Measurements from ENCODE around the gene ZNF438. TPM values are rescaled to one million over a fixed set of nuclear protein-coding genes. Genes with fewer than 3 reads are reported as not detected.
"Not testable (repeated sequence)": the region's sequence is repeated elsewhere in the genome, so short reads cannot be mapped to it uniquely, and the experiment has no call there.

Gene ZNF438
- polyA plus RNA-seq, 4 donors: 7.0 to 9.1 (median 8.6) TPM

DNA sequence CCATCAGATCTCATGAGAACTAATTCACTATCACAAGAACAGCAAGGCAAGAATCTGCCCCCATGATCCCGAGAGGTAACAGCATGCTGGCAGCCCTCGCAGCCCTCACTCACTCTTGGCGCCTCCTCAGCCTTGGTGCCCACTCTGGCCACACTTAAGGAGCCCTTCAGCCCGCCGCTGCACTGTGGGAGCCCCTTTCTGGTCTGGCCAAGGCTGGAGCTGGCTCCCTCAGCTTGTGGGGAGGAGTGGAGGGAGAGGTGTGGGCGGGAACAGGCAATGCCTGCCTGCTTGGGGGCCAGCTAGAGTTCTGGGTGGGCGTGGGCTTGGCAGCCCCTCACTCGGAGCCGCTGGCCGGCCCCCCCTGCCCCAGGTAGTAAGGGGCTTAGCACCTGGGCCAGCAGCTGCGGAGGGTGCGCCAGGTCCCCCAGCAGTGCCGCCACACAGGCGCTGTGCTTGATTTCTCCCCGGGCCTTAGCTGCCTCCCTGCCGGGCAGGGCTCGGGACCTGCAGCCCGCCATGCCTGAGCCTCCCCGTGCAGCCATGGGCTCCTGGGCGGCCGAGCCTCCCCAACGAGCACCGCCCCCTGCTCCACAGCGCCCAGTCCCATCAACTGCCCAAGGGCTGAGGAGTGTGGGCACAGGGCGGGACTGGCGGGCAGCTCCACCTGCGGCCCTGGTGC is 24.0 kb upstream of the ZNF438 start:
- DNase-seq (ENCODE audit: low read depth in 4 of 4, low spot score in 3 of 4): no peak

DNA sequence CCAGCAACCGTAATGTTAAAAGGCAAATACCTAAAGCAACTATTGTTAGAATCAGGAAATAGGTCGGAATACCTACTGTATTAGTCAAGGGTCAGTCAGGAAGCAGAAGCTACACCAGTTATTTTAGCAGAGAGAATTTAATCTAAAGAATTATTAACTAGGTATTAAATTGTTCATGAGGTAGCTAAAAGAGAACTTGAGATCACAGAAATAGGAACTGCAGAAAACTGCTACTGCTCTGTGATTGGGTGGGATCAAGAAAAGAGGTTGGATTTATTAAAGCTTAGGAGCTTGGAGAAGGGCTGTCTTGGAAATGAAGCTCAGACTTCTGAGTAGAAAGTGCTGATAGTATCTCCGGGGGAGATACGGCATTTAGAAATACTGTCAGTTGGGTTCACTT is 20.0 kb upstream of the ZNF438 start:
- DNase-seq (ENCODE audit: low read depth in 4 of 4, low spot score in 3 of 4): no peak

DNA sequence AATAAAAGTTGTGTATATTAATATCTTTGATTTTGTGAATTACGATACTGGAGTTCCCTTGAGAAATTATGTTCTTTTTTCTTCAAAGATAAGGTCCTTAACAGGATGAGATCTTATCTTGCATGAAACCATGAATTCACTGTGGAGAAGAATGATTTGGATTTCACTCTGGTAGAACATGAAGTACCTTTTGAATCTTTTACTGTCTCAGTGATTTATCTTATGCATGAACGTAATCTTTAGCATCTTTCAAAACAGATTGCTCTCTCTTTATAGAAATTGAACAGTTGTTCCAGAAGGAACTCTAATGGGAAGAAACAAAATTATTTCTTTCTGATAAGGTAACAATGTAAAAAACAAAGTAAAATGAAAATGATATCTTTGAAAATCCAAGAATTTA is 11.0 kb upstream of the ZNF438 start:
- no peak for DNase-seq (ENCODE audit: low read depth in 4 of 4, low spot score in 3 of 4)

DNA sequence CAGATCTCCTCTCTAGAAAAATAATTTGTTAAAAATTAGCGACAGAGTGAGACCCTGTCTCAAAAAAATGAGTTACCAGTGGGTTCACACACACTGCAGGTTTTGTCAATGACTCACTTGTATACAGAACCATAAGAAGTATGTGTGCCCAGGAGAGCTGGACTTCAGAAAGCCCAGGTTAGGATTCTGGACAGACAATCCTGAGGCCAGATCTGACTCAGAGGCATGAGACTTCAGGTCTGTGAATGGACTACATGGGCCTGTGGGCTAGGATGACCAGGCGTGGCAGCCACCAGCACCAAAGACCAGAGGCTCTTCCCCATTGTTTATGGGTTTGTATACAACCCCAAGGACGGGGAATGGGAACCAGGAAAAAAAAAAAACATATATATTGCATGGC is 9.3 kb upstream of the ZNF438 start:
- DNase-seq (ENCODE audit: low read depth in 4 of 4, low spot score in 3 of 4): no peak

DNA sequence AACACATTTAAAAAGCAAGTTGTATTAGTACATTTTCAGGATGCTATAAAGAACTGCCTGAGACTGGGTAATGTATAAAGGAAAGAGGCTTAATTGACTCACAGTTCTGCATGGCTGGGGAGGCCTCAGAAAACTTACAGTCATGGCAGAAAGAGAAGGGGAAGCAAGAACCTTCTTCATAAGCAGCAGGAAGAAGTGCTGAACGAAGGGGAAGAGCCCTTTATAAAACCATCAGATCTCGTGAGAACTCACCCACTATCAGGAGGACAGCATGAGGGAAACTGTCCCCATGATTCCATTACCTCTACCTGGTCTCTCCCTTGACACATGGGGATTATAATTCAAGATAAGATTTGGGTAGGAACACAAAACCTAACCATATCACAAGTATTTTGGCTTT is 7.3 kb upstream of the ZNF438 start:
- DNase-seq (ENCODE audit: low read depth in 4 of 4, low spot score in 3 of 4): not testable (repeated sequence)

DNA sequence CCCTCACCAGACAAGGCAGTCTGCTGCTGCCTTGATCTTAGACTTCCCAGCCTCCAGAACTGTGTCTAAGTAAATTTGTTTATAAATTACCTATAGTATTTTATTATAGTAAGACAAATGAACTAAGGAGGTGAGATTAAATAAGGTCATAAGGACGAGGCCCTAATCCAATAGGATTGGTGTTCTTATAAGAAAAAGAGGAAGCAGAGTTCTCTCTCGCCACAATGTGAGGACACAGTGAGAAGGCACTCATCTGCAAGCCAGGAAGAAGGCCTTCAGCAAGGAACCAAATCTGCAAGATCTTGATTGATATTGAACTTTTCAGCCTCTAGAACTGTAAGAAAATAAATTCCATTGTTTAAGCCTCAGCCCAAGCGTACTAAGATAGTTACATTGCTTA is 6.1 kb upstream of the ZNF438 start:
- no peak for DNase-seq (ENCODE audit: low read depth in 4 of 4, low spot score in 3 of 4)

DNA sequence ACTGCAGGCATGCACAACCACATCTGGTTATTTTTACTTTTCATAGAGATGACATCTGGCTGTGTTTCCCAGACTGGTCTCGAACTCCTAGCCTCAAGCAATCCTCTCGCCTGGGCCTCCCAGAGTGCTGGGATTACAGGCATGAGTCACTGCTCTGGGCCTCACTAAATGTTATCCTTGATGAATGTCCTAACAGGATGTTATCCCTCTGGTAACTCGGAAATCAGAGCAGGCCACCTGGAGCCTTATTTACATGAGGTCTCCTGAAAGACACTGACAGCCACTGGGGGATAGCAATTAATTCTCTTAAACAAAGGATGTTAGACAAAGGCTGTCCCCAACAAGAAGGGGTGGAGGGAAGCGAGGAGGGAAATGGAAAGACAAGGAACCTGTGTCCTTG is 4.5 kb upstream of the ZNF438 start:
- no peak for DNase-seq (ENCODE audit: low read depth in 4 of 4, low spot score in 3 of 4)

DNA sequence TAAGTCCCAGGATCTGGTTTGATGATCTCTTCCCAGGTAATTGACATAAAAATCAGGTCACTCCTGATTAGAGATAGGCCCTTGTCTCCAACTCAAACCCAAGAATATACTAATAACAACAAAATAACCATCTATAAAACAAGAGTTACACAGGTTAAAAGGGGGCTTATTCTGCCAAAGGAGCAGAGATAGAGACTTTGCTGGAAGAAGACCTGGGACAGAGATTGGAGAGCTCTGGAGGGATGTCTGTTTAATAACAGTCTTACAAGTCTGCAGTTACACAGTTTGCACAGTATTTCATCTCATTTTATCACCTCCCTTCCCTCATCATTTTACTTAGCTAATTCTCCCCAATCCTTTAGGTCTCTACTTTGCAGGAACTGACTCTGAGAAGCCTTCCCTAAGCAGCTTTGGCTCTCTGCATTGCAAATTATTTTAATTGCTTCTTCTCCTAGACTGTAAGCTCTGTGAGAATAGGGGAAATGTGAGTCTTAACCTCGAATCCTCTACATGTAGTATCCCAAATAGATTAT is 3.7 kb upstream of the ZNF438 start:
- no peak for DNase-seq (ENCODE audit: low read depth in 4 of 4, low spot score in 3 of 4)

DNA sequence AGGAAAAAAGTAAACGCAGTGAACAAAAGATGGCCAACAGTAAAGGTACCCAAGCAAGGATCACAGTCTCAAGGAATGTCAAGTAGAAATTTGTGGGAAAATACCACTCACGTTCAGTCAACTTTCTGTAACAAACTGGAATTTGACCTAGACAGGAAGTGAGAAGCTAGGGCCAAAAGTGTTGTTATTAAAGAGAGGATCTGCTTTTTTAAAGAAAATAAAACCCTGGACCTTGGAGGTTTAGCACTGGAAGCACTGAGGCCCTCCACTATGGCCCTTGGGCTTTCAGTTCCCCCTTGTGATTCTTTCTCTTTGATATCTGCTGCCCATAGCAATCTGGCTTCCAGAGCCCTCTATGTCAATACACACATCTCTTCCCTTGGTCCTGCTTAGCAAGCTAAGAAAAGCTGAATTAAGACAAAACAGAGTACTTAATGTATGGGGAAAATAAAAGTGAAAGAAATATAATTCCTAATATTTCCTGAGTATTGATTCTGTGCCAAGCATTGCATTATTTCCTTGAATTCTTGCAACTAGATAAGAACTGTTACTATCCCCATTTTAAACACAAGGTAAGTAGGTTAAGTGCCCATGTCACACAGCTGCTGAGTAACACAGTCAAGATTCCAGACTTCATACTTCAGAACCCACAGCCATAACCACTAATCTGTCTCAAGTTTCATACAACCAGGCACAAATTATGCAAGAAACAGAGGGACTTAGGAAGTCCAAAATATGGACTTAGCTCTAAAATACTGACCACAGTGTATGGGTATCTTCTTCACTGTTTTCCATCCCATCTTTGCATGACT is 2.6 kb upstream of the ZNF438 start:
- DNase-seq (ENCODE audit: low read depth in 4 of 4, low spot score in 3 of 4): no peak

DNA sequence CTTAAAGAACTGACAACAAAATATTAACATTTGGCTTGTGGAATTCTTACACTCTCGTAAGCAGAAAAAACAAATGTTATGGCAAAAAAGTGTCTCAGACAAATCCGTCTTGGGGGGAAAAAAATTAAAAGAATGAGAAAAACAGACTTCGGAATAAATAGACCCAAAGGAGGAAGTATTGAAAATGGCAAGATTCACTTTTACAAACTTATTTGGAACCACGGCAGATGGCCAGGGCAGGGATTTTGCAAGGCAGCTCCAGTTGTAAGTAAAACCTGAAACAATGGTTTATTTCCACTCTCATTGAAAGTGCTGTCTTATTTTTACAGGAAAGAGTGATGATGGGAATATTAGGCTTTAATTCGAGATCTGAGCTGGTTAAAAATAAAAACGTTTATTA is 1.5 kb upstream of the ZNF438 start:
- DNase-seq (ENCODE audit: low read depth in 4 of 4, low spot score in 3 of 4): no peak

DNA sequence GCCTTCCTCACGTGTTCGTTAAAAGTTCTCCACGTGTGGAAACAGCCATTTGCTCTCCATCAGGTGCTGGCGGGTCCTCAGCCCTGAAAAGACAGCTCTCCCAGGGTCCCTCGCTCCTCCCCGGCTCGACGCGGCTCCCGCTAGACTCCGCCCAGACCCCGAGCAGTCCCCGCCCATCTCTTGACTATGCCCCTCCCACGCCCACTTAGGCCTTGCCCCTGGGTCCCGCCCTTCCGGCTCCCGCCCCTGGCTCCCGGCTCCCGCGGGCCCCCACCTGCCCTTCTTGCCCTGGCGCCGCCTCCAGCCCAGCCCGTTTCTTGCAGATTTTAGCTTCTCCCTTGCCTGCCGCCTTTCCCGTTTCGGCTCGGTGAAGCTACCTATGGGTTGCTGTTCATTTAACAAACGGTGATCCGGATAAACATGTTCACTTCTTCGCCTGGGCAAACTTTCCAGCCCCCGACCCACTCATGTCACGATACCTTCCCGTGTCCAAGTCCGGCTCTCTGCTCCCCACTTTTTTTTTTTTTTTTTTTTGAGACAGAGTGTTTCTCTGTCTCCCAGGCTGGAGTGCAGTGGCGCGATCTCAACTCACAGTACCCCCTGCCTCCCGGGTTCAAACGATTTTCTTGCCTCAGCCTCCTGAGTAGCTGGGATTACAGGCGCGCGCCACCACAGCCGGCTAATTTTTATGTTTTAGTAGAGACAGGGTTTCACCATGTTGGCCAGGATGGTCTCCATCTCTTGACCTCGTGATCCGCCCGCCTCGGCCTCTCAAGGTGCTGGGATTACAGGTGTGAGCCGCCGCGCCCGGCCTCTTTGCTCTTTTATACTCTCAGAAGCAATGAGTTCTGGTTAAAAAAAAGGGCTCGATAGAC is 830 bp upstream of the ZNF438 start:
- peak; percentile 87 to 90 (median 90) for DNase-seq (ENCODE audit: low read depth in 4 of 4, low spot score in 3 of 4)

DNA sequence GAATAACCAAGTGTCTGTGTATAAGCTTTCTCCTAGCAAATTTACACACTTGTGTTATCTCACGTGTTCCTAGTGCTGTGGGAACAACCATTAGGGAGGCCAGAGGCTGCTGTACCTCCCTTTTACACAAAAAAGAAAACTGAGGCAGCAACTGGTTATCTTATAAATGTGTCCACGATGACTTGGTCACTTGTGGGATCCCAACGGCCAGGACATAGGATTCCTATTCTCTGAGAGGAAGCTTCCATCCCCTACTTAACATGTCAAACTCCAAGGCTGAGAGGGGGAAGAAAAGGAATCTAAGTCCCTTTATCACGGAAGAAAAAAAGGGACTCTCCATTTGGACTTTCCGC is 484 bp downstream of the ZNF438 start:
- DNase-seq (ENCODE audit: low read depth in 4 of 4, low spot score in 3 of 4): no peak

DNA sequence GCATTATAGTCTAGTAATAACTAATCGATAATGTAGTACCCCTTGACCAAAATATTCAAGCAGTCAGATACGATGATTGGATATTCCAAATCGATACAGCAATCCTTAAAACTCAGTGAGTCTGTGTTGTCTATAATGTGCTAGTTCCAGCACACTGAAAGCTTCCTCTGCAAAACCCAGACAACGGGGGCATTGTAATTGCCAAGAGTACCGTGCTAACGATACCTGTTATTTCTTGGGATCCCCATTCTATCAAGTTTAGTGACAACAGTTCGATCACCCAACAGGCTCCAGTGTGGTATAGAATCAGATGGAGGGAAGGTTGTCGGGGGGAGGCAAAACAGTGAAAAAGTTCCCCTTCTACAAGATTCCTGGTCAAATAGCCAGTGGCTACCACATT is 865 bp downstream of the ZNF438 start:
- no peak for DNase-seq (ENCODE audit: low read depth in 4 of 4, low spot score in 3 of 4)

DNA sequence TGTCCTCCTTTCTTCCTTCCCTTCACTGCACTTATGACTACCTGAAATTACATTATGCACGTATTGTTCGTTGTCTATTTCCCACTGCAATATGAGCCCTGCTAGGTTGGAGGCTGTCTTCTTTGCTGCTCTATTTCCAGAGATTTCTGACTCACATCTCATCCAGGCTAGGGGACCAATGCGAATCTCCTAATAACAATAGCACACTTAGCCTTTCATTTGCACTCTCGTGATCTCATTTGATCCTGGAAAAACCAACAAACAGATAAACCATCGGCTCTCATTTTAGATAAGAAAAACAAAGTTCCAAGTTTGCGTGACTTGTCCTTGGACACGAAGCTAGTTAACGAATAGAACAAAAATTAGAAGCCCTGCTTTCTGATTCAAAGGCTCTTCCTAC is 1.4 kb downstream of the ZNF438 start:
- DNase-seq (ENCODE audit: low read depth in 4 of 4, low spot score in 3 of 4): no peak

DNA sequence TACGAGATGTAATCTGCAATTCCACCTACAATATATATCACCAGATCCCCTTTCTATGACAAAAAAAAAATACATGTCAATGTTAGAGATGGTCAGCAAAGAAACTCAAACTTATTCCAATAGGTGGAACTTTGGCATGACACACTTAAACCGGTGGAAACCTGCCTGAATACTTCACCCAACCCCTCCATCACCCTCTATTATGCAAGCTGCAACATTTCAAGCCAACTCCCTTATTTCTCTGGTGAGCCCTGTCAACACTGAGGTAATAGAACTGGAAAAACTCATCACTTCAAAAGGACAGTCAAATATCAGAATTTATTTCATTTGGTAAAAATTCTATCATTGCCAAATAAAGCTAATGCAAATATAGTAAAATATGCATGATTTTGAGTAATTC is 3.6 kb downstream of the ZNF438 start:
- no peak for DNase-seq (ENCODE audit: low read depth in 4 of 4, low spot score in 3 of 4)

DNA sequence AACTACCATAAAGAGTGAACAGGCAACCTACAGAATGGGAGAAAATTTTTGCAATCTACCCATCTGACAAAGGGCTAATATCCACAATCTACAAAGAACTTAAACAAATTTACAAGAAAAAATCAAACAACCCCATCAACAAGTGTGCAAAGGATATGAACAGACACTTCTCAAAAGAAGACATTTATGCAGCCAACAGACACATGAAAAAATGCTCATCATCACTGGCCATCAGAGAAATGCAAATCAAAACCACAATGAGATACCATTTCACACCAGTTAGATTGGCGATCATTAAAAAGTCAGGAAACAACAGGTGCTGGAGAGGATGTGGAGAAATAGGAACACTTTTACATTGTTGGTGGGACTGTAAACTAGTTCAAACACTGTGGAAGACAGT is 5.4 kb downstream of the ZNF438 start:
- DNase-seq (ENCODE audit: low read depth in 4 of 4, low spot score in 3 of 4): not testable (repeated sequence)

DNA sequence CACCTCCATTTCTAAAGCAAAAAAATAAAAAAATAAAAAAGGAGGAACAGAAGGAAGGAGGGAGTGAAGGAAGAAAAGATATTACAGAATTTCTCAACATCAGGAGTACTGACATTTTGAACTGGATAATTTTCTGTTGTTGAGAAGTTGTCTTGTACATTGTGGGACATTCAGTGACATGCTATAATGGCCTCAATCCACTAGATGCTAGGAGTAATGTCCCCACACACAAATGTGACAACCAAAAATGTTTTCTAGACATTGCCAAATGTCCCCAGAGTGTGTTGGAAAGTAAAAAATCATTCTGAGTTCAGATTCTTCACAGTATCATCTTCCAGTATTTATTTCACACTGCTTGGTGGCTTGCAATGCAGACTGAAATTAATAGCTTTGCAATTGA is 6.5 kb downstream of the ZNF438 start:
- no peak for DNase-seq (ENCODE audit: low read depth in 4 of 4, low spot score in 3 of 4)

DNA sequence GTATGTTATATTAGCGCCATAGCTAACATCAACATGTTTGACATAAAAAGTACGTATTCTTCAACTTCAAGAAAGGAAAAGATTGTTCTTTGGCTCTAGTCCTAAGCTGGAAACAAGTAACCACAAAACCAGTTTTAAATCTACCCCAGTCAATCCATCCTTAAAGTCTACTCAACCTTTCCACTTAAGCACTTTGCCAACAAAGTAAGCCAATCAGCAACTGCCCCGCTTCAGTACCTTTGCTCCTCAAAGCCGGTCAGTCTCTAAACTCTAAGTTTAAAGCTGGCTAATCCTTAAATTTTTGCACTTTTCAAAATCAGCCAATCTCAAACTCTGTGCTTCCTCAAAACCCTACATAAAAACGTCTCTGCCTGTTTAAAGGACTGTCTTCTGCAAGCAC is 8.1 kb downstream of the ZNF438 start:
- no peak for DNase-seq (ENCODE audit: low read depth in 4 of 4, low spot score in 3 of 4)

DNA sequence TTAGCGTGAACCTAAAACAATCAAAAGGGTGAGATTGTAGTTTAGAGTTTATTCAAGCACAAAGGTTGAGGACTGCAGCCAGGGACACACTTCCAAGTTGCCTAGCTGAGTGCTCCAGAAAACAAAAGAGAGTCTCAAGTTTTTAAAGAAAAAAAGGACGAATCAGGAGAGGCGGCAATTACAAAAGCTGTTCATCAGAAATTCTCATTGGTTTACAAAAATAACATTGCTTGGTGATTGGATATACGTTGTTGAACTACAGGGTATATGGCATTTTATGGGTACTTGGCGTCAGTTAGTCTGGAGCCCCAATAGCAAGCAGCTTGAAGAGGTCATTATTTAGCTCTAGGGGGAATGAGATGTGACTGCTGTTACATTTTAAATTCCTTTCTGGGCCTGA is 11.5 kb downstream of the ZNF438 start:
- peak in 3 of 4 donors; percentile 41 to 51 (median 48) for DNase-seq (ENCODE audit: low read depth in 4 of 4, low spot score in 3 of 4)

DNA sequence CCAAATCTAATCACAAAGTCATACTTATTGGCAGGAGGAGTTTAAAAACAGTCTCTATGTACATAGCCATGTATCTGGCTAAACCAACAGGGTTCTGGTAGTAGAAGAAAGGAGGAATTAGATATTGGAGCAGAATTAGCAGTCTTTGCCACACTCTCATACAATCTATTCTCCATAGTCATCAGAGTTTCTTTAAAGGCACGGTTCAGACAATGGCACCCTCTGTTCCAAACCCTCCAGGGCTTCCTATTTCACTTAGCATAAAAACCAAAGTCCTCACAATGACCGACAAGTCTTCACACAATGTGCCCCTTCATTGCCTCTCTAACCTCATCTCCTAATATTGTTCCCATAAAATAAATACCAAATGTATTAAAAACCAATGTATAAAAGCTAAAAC is 12.7 kb downstream of the ZNF438 start:
- no peak for DNase-seq (ENCODE audit: low read depth in 4 of 4, low spot score in 3 of 4)

DNA sequence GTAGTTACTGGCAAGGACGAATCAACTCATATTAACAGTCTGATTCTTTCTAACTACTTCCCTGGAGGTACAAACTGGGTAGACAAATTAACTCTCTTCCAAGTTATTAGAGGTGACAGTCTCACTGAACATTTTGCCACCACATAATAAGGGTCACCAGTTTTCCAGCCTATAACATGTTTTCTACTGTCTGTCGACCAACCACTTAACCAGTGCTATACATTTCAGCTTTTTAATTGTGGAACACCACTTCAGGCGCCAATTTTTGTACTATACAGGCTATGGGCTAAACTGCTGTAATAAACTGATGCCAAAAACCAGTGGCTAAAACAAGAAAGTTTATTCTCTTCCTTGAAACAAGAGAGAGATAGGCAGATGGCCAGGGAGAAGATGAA is 13.3 kb downstream of the ZNF438 start:
- no peak for DNase-seq (ENCODE audit: low read depth in 4 of 4, low spot score in 3 of 4)
